Peyer's patch (tissue), 4 donors: Measurements from ENCODE around the gene PCDHGA6.

Experiments used
- CTCF ChIP-seq, 6 experiments: fragments of 450-650 bp in 4 of 6; fragments of 200-600 bp in 2 of 6; sonication (generic) in 1 of 6; IDR thresholded peaks; one replicate each; pipeline ENCODE4 v1.5.1; 2017 to 2019; ENCODE audit warnings: antibody characterized with exemption in 6 of 6, mild to moderate bottlenecking in 3 of 6, moderate library complexity in 1 of 6
- POLR2A ChIP-seq, 2 donors: fragments of 450-650 bp; IDR thresholded peaks; one replicate each; pipeline ENCODE4 v1.5.1; 2017; ENCODE audit warnings: antibody characterized with exemption in 2 of 2, mild to moderate bottlenecking in 2 of 2, moderate library complexity in 2 of 2

- TF ChIP-seq CTCF (IDR thresholded peaks at IDR 0.05) (no peak), POLR2A (IDR thresholded peaks at IDR 0.05) (no peak)
Measured at GRCh38 chr5:141419074-141419880, 45.6 kb downstream of the PCDHGA6 start.
